NCI-H345 treated with DMSO at 0.1 percent for 48 hours (cell line): ENCODE results near the gene ATP6V0A4.
"Not testable (repeated sequence)": the region's sequence is repeated elsewhere in the genome, so short reads cannot be mapped to it uniquely, and the experiment has no call there.

Experiments used
- DNase-seq: peaks from one replicate; lab custom pipeline; 2025; ENCODE audit not compliant: unreplicated experiment; lab: John Stamatoyannopoulos, UW

ATP6V0A4 gene

GRCh38 chr7:138797715-138798320 lies at the start of gene ATP6V0A4, which contains the start of gene TMEM213:
Gene ATP6V0A4, minus strand, starts transcription at chr7:138798196. Its CDS starts 26,949 bp downstream, at chr7:138771247.
Gene TMEM213, plus strand, starts transcription at chr7:138797994. Its CDS starts 111 bp downstream, at chr7:138798105.
- no peak for DNase-seq

GRCh38 chr7:138845711-138846110 lies 47.7 kb upstream of the ATP6V0A4 start:
- no peak for DNase-seq

- no peak for DNase-seq
These were observed 45.9 kb upstream of the ATP6V0A4 start for GRCh38 chr7:138843632-138844580.

GRCh38 chr7:138842111-138842510 lies 44.1 kb upstream of the ATP6V0A4 start:
- no peak for DNase-seq

GRCh38 chr7:138838166-138838565 lies 40.2 kb upstream of the ATP6V0A4 start:
- peak; percentile 77 for DNase-seq

- peak; percentile 89 for DNase-seq
These were observed 39.6 kb upstream of the ATP6V0A4 start for GRCh38 chr7:138837627-138838026.

- DNase-seq = no peak
These were observed 37.1 kb upstream of the ATP6V0A4 start for GRCh38 chr7:138835087-138835486.

- DNase-seq = no peak
These were observed 36.6 kb upstream of the ATP6V0A4 start for GRCh38 chr7:138834583-138834982.

GRCh38 chr7:138833596-138833995 lies 35.6 kb upstream of the ATP6V0A4 start:
- DNase-seq = no peak

GRCh38 chr7:138832966-138833365 lies 35.0 kb upstream of the ATP6V0A4 start:
- DNase-seq = no peak

- no peak for DNase-seq
These were observed 31.3 kb upstream of the ATP6V0A4 start for GRCh38 chr7:138829335-138829734.

GRCh38 chr7:138828302-138828701 lies 30.3 kb upstream of the ATP6V0A4 start:
- no peak for DNase-seq

GRCh38 chr7:138825049-138825721 lies 27.2 kb upstream of the ATP6V0A4 start:
- no peak for DNase-seq

GRCh38 chr7:138822867-138823535 lies 25.0 kb upstream of the ATP6V0A4 start:
- DNase-seq = no peak

GRCh38 chr7:138821912-138822311 lies 23.9 kb upstream of the ATP6V0A4 start:
- DNase-seq = no peak

- no peak for DNase-seq
These were observed 21.6 kb upstream of the ATP6V0A4 start for GRCh38 chr7:138819625-138820024.

GRCh38 chr7:138816650-138817049 lies 18.7 kb upstream of the ATP6V0A4 start:
- no peak for DNase-seq

- no peak for DNase-seq
These were observed 16.9 kb upstream of the ATP6V0A4 start for GRCh38 chr7:138814816-138815332.

- DNase-seq = no peak
These were observed 15.9 kb upstream of the ATP6V0A4 start for GRCh38 chr7:138813945-138814344.

- DNase-seq = not testable (repeated sequence)
These were observed 13.3 kb upstream of the ATP6V0A4 start for GRCh38 chr7:138811327-138811726.

- no peak for DNase-seq
These were observed 11.3 kb upstream of the ATP6V0A4 start for GRCh38 chr7:138809346-138809745.
